Myocyte (in vitro differentiated cells): ENCODE data around the gene CLEC7A. TPM values are rescaled to one million over a fixed set of nuclear protein-coding genes. Genes with fewer than 3 reads are reported as not detected.

Experiments used
- DNase-seq: peaks from one replicate; pipeline ENCODE4 v3.0.0-alpha.2; 2012; ENCODE audit warnings: low read depth
- total RNA-seq: library from RNA; depleted of rRNA; stranded (reverse); fragments of >200 nt; gene quantifications from 2 replicates; pipeline ENCODE4 v1.2.3, GENCODE V29; 2014

CLEC7A gene
- total RNA-seq, 1 donor from 2014 or later, result not detected

DNA sequence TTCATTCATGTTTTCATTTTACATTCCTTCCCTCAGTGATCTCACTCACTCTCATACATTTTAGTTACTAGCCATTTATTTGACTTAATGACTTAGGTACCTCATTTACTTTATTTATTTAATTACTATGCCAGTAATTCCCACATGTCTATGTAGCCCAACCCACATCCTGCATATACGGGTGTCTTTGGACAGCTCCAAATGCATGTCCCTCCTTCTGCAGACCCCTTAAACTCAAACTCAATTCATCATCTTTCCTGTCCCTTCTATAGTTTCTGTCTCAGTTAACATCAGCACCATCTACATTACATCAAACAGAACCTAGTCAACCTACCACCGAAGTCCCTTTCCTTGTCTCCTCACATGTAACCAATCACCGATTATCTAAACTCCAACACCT, 34.0 kb downstream of the CLEC7A start:
- no peak for DNase-seq

DNA sequence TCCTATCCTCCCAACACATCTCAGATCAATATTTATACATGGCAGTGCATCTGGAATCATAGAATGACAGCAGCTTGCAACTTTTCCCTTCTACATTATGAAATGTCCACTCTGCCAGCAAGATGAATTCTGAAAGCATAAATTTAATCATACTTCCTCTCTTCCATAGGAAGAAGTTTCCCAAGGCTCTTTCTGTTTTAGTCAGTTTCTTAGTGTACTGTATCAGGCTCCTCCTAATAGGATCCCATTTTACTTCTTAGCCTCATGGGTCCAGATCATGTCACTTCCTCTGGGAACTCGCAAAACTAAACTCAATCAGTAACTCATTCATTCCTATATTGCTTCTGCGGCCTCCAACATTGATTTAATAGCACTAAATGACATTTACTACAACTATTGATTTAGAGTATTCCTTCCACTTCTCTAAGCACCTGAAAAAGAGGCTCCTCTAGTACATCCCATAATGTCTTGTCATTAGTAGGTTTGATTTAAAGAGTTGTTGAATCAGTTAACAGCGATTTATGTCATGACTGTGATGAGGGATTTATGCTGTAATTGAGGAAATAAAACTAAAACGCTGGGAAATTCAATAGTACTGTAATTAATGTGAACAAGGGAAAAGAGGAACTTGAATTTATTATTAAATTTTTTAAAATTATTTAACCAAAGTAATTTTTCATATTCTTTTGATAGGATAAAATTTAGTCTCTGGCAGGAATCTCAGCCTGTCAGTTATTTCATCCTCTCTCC, 35.2 kb downstream of the CLEC7A start:
- DNase-seq, result no peak

DNA sequence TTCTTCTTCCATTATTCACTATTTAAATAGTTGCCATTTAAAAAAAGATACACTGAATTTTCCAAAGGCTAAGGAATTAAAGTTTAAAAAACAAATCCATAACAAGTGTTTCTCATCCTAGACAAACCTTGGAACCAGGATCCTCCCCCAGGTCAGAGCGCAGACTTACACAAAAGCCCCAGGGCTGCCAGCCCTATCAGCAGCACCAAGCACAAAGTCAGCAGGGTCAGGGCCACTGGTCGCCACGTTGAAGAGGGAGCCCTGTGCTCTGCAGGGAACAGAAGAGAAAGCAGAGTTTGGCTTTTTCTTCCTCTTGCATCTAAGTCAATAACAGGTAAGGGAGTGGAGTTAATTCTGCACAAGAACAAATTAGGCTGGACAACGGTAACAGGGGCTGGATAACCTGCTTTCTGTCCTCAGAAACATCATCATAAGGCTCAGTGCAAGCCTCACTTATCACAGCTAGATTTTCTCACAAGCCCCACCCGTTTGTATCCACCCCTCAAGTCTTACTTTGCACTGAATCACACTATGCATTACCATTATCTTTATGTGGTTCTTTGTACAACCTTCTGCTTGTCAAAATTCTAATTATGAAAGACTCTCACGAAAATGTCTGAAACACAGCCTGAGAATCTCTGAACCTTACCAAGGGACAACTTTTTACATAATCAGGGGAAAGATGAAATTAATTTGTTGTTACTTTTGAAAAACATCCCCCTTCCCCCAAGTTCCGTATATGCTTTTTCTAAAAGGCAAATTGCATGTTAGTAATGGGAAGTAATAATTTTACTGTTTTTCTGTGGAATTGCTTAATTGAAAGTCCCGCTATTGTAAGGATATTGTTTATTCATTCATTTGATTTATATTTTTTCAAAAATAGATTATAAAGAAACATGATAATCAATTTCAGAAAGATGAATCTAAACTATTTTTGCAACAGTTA, 40.8 kb downstream of the CLEC7A start:
- no peak for DNase-seq

DNA sequence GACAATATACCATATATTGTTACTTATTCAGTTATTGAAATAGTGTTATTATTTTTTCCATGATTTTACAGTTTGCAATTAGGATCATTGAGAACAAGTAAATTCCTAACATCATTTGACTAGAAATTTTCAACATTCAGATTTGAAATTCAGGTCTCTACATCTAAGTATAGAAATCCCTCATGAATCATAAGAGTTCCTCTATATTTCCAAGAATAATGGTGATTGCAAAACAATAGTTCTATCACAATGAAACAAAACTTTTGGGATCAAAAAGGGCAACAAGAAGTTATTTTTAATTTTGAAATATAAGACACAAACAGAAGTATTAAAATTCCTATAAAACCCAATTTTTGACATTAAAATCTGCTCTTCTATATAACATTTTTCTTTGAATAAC, 42.0 kb downstream of the CLEC7A start:
- DNase-seq, result no peak

DNA sequence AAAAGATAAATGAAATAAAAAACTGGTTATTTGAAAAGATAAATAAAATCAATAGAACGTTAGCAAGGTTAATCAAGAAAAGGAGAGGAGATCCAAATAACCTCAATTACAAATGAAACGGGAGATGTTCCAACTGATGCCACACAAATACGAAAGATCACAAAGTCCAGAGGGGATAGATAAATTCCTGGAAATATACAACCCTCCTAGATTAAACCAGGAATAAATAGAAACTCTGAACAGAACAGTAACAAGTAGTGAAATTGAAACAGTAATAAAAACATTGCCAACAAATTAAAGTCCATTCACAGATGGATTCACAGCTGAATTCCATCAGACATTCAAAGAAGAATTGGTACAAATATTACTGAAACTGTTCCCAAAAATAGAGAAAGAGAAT, 43.6 kb downstream of the CLEC7A start:
- no peak for DNase-seq

DNA sequence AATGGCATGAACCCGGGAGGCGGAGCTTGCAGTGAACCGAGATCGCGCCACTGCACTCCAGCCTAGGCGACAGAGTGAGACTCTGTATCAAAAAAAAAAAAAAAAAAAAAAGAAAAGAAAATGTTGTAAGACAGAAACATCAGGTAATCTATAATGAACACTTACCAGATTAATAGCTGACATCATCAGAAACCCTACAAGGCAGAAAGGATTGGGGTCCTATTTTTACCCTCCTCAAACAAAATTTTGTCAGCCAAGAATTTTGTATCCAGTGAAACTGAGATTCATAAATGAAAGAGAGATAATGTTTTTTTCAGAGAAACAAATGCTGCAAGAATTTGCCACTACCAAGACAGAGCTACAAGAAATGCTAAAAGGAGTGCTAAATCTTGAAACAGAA, 45.3 kb downstream of the CLEC7A start:
- DNase-seq, result no peak

DNA sequence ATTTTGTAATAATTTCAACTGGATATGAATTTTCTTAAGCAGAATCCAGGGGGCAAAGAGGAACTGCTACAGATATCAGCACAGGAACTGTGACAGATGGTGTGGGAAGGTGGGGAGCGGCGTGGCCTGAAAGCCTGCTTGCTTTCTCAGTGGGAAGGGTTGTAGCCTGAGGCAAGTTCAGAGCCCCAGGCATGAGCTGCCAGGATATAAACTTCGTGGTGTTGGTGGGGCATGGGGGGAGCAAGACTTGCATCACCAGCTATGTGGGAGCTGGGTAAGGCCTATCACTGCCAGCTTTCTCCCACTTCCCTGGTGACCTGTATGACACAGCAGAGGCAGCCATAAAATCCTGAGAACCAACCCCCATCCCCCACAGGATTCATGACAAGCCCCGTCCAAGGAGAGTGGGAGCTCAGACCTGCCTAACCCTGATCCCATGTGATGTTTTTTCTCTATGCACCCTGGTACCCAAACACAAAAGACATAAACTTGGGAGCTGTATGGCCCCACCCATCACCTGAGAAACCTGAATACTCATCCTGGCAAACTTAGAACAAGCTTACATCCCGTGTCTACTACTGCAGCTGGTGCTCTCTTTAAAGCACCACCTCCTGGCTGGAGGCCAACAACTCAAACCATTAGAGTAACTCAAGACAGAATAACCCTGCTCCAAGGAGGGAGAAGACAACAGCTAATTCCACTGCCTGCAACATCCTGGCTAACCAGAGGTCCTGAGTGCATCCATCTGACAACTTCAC, 47.7 kb downstream of the CLEC7A start:
- no peak for DNase-seq

DNA sequence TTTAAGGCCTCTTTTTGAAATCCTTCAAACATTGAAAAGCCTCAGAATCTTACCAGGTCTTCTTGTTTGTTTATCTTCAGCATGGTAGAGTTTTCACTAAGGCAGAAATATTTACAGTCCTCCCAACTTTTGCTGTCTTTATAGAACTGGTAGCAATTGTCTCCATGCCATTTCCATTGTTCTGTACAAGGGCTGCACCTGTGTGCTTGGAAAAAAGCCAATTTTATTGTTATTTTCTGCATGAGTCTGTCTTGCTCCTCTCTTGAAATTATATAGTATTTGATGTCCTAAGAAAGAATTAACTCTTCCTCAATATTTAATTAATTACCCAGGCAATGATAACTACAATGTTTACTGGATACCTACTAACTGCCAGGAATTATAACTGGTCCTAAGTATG, 54.5 kb downstream of the CLEC7A start:
- DNase-seq, result no peak

DNA sequence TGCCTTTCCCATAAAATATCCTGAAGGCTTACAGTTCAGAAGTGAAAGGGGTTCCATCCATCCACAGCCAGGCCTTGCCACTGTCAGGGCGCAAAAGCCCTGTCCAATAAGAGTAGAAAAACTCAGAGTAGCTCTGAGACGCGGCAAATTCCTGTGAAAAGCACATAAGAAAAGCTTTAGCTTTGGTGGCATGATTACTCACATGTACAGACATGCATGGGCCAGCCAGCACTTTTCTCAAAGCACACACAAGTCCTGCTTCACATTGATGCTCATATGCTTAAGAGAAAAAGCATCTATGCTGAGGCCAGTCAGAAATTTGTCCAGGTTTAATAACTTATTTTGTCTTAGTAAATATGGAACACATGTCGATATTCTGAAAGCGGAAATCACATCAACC, 56.7 kb downstream of the CLEC7A start:
- DNase-seq, result no peak

DNA sequence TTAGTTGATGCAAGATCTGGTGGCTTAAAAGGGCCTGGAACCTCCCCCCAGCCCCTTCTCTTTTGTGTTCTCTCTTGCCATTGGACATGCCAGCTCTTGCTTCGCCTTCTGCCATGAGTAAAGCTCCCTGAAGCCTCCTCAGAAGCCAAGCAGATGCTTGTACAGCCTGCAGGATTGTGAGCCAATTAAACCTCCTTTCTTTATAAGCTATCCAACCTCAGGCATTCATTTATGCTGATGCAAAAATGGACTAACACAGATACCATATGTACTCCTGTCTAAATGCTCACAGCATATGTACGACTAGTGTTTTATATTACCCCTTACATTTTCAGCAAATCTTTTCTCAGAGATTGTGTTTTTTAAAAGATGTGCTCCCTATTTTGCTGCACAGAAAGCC, 57.9 kb downstream of the CLEC7A start:
- DNase-seq, result no peak

DNA sequence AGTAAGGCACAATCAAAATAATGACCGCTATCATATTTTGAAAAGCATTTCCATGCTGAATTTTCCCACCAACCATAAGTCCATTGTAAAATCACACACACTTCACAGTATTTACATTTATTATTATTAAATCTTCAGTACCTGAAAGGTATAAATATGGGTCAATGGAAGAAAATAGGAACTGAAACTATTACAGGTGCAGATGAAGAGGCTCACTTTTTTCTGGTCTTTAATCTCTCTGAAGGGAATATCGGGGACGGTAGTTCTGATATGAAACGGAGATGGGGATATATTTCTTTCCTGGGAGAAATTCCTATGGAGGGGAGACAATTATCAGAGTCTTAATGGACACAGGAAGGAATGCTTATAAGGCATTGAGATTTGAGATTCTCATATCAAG, 59.6 kb downstream of the CLEC7A start:
- DNase-seq, result no peak

DNA sequence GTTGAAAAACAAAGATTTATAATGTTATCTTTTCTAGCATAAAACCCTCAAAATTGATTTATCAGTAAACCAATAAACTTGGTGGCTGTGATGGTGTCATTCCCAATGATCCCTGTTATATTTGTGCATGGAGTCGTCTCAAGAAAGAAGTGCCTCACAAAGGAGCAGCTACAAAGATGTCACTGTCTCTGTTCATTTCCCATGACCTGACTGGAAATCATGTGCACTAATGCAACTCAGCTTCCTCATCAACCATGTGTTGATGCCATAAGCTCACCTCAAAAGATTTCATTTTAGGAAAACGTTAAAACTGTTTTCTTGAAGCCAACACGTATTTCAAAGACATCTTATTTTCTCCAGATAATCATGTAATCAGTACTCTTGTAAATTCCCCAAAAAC, 60.0 kb downstream of the CLEC7A start:
- no peak for DNase-seq

DNA sequence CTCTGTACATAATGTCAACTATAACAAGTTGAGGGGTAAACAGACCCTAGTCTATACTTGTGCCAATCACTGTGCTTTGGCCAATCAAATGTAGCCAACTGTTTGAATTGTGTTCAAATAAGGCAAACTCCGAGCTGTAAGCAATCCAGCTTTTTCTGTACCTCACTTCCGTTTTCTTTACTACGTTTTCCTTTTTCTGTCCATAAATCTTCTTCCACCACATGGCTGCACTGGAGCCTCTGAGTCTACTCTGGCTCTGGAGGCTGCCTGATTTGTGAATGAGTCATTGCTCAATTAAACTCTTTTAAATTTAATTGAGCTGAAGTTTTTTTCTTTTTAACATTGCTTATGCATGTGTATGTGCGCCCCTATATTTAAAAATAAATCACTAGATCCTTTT, 60.9 kb downstream of the CLEC7A start:
- no peak for DNase-seq

DNA sequence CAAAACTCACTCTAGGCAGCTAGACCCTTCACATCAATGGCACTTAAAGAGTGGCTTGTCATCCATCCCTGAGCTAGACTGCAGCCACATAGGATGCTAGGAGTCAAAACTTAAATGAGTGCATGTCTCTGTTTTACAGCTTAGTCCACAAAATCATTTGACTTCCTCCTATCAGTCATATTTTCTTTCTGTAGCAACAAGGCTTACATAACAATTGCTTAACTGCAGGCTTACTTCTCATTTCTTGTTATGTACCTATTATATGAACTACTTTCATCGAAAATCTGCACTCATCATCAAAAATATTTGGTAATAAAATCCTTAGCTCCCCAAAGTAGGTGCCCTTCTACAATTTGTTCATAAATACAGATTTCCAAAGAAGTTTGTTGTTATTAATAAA, 61.4 kb downstream of the CLEC7A start:
- DNase-seq, result no peak

DNA sequence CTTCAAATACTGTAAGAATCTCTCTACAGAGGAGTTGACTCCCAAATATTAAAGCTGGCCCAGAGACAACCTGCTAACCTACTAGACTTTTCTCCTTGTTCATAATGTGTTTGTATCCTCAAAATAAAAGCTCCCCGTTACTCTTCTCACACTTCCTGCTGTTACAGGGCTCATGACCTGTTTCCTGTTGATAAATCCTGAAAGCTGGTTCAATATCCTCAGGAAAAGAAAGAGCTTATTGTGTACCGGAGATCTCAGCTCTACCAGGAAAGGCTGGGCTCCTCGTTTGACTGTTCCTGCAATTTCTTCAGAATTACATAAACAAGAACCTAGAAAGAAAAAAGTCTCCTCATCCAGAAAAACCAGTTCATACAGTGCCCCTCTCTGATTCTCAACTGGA, 62.1 kb downstream of the CLEC7A start:
- DNase-seq, result no peak

DNA sequence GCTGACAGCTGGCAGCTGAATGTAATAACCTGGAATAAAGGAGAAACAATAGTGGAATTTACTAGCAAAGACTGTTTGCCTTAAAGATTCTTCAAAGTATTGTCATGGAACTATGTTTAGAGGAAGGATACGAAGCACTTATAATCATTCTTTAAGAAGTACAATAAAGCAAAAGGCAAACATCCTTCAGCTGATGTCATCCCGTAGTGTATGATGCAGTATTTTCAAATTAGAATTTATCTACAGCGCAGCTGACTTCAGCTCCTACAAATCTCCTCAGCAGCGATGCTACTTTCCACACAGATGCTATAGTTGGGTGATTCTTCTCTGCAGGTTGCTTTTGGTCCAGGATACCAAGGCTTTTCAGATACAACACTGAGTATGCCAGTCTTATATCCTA, 62.7 kb downstream of the CLEC7A start:
- no peak for DNase-seq

Other genes with a start within 250 kb of the CLEC7A start
- gene KLRF2, start 248.7 kb downstream of the CLEC7A start, total RNA-seq, result not detected in 2 replicates
- not detected in 2 replicates for gene CLEC2A, start 197.8 kb downstream of the CLEC7A start, total RNA-seq
- gene CLEC12A, start 158.8 kb downstream of the CLEC7A start, total RNA-seq, result not detected in 2 replicates
- gene CLEC1B, start 131.1 kb downstream of the CLEC7A start, total RNA-seq, result not detected in 2 replicates
- not detected in 2 replicates for gene CLEC12B, start 119.6 kb downstream of the CLEC7A start, total RNA-seq
- not detected in 2 replicates for gene CLEC9A, start 99.5 kb downstream of the CLEC7A start, total RNA-seq
- gene CLEC1A, start 31.2 kb downstream of the CLEC7A start, total RNA-seq, result not detected in 2 replicates
- gene OLR1, start 41.9 kb upstream of the CLEC7A start, total RNA-seq, result not detected in 2 replicates
- not detected in 2 replicates for gene TMEM52B, start 48.8 kb upstream of the CLEC7A start, total RNA-seq
- gene GABARAPL1, start 82.7 kb upstream of the CLEC7A start, total RNA-seq, result 52.6 and 61.1 TPM in 2 replicates
- gene KLRD1, start 177.7 kb upstream of the CLEC7A start, total RNA-seq, result under 0.01 and 0.03 TPM in 2 replicates